Colonic mucosa (tissue), 4 donors: Measurements from ENCODE around the gene AHI1. TPM values are rescaled to one million over a fixed set of nuclear protein-coding genes. Genes with fewer than 3 reads are reported as not detected.

Experiments used
- DNase-seq: peaks from one replicate; pipeline ENCODE4 v3.0.0-alpha.2; 2020
- H3K27ac ChIP-seq: fragments of 200-600 bp; one replicate; pipeline ENCODE4 v1.8.0; 2021
- H3K27me3 ChIP-seq: fragments of 200-600 bp; one replicate; pipeline ENCODE4 v1.8.0; 2021
- H3K36me3 ChIP-seq: fragments of 200-600 bp; one replicate; pipeline ENCODE4 v1.8.0; 2021
- H3K4me1 ChIP-seq: fragments of 200-600 bp; one replicate; pipeline ENCODE4 v1.8.0; 2021; ENCODE audit warnings: mild to moderate bottlenecking
- H3K4me3 ChIP-seq: fragments of 200-600 bp; one replicate; pipeline ENCODE4 v1.8.0; 2021
- H3K9ac ChIP-seq, 2 donors: one replicate each; pipeline ENCODE4 v1.7.0; 2013; ENCODE audit warnings: control low read depth in 2 of 2, low read depth in 2 of 2, low read length in 2 of 2
- H3K9me3 ChIP-seq: fragments of 200-600 bp; one replicate; pipeline ENCODE4 v1.8.0; 2021
- CTCF ChIP-seq: fragments of 200-600 bp; IDR thresholded peaks from one replicate; pipeline ENCODE4 v1.8.0; 2022; ENCODE audit warnings: antibody characterized with exemption, mild to moderate bottlenecking
- intact Hi-C: fragments of 100-400 bp; cut with DNase I; formaldehyde crosslinking; loops from one replicate; pipeline ENCODE4 v1.14.1; 2022
- total RNA-seq, 2 donors: library from RNA; stranded (reverse); fragmentation: NEBNext Ultra II Directional in 1 of 2; extraction: Animal tissue kit (Norgen Biotek cat#: 25700) in 1 of 2; gene quantifications; one replicate each; pipeline ENCODE4 v1.2.1, GENCODE V29; 2021
- donor health status: healthy.
- donor health status: DM: no; HTN: no; CAD: no.
- donor health status: DM: no; HTN: no; CAD: no.

AHI1 gene
- total RNA-seq, 2 donors from 2014 or later, result 21.0 to 25.5 TPM

- Histone ChIP-seq H3K4me1 (no peaks in the 10 kb centered on the region), H3K4me3 (no peak overlapping the region), H3K9me3 (no peaks in the 10 kb centered on the region), H3K27ac (no peak overlapping the region), H3K36me3 (no peaks in the 10 kb centered on the region), H3K9ac (no peak overlapping the region), H3K27me3 (no peaks in the 10 kb centered on the region)
- intact Hi-C loops, result no loop called here
- DNase-seq, result no peak
- TF ChIP-seq CTCF, result no peak
These were observed 31.6 kb downstream of the AHI1 start for GRCh38 chr6:135465903-135466302.

GRCh38 chr6:135465307-135465706 is 32.2 kb downstream of the AHI1 start:
- Histone ChIP-seq H3K4me3 (no peak overlapping the region), H3K9ac (no peak overlapping the region), H3K36me3 (no peaks in the 10 kb centered on the region), H3K27me3 (no peaks in the 10 kb centered on the region), H3K4me1 (no peaks in the 10 kb centered on the region), H3K27ac (no peak overlapping the region), H3K9me3 (no peaks in the 10 kb centered on the region)
- intact Hi-C loops, result no loop called here
- no peak for DNase-seq
- no peak for TF ChIP-seq CTCF

- H3K9me3 ChIP-seq, result no peaks in the 10 kb centered on the region
- TF ChIP-seq CTCF, result no peak
- intact Hi-C loops, result no loop called here
- no peak overlapping the region for H3K4me3 ChIP-seq
- H3K4me1 ChIP-seq, result no peaks in the 10 kb centered on the region
- no peaks in the 10 kb centered on the region for H3K27me3 ChIP-seq
- no peaks in the 10 kb centered on the region for H3K36me3 ChIP-seq
- H3K27ac ChIP-seq, result no peak overlapping the region
- H3K9ac ChIP-seq, result no peak overlapping the region
- no peak for DNase-seq
These were observed 32.9 kb downstream of the AHI1 start for GRCh38 chr6:135464634-135465033.

GRCh38 chr6:135461208-135461607 is 36.3 kb downstream of the AHI1 start:
- H3K4me3 ChIP-seq, result no peak overlapping the region
- H3K36me3 ChIP-seq, result no peaks in the 10 kb centered on the region
- intact Hi-C loops, result no loop called here
- no peaks in the 10 kb centered on the region for H3K27me3 ChIP-seq
- TF ChIP-seq CTCF, result no peak
- no peaks in the 10 kb centered on the region for H3K9me3 ChIP-seq
- no peak overlapping the region for H3K27ac ChIP-seq
- no peak overlapping the region for H3K9ac ChIP-seq
- DNase-seq, result no peak
- no peaks in the 10 kb centered on the region for H3K4me1 ChIP-seq

- intact Hi-C loops, result loop anchor here (10.0 kb wide), 1 partner anchor 767 kb away; no protein-coding TSS in a partner anchor
- H3K36me3 ChIP-seq, result peaks cover 4% of the 10 kb centered on the region
- H3K27ac ChIP-seq, result no peak overlapping the region
- no peaks in the 10 kb centered on the region for H3K4me1 ChIP-seq
- TF ChIP-seq CTCF, result no peak
- H3K4me3 ChIP-seq, result no peak overlapping the region
- no peak for DNase-seq
- no peak overlapping the region for H3K9ac ChIP-seq
- H3K9me3 ChIP-seq, result no peaks in the 10 kb centered on the region
- H3K27me3 ChIP-seq, result no peaks in the 10 kb centered on the region
These were observed 39.5 kb downstream of the AHI1 start for GRCh38 chr6:135458051-135458450.
